ENCODE data around the gene FOXK2.

- no peak for TF ChIP-seq CTCF (IDR thresholded peaks at IDR 0.05)
- TF ChIP-seq POLR2AphosphoS5 (IDR thresholded peaks at IDR 0.05; ENCODE audit: insufficient read depth in 1 of 2, low read depth in 1 of 2): no peak
- no peak for TF ChIP-seq POLR2A (IDR thresholded peaks at IDR 0.05)
Observed at GRCh38 chr17:82574041-82574440, 54.5 kb downstream of the FOXK2 start.
